Measurements from ENCODE around the gene SUPT20H.

SUPT20H gene

GRCh38 chr13:37058910-37059847 is at the start of gene SUPT20H:
Gene SUPT20H, minus strand, starts transcription at chr13:37059688. Its CDS starts 8,198 bp downstream, at chr13:37051490.
- DNase-seq (ENCODE audit: low spot score): peak; percentile 91

- peak; percentile 27 for DNase-seq (ENCODE audit: low spot score)
Observed at GRCh38 chr13:37109051-37109678, 49.7 kb upstream of the SUPT20H start.

GRCh38 chr13:37107868-37108267 is 48.4 kb upstream of the SUPT20H start:
- DNase-seq (ENCODE audit: low spot score): no peak

GRCh38 chr13:37107456-37107855 is 48.0 kb upstream of the SUPT20H start:
- no peak for DNase-seq (ENCODE audit: low spot score)

- no peak for DNase-seq (ENCODE audit: low spot score)
Observed at GRCh38 chr13:37106642-37107041, 47.2 kb upstream of the SUPT20H start.

GRCh38 chr13:37105251-37105714 is 45.8 kb upstream of the SUPT20H start, which contains the start of gene CSNK1A1L:
Gene CSNK1A1L, minus strand, starts transcription at chr13:37105664. Its CDS starts 408 bp downstream, at chr13:37105256.
- no peak for DNase-seq (ENCODE audit: low spot score)

GRCh38 chr13:37102896-37103295 is 43.4 kb upstream of the SUPT20H start:
- no peak for DNase-seq (ENCODE audit: low spot score)

- no peak for DNase-seq (ENCODE audit: low spot score)
Observed at GRCh38 chr13:37101201-37101600, 41.7 kb upstream of the SUPT20H start.

GRCh38 chr13:37100731-37101130 is 41.2 kb upstream of the SUPT20H start:
- DNase-seq (ENCODE audit: low spot score): no peak

GRCh38 chr13:37097076-37097475 is 37.6 kb upstream of the SUPT20H start:
- no peak for DNase-seq (ENCODE audit: low spot score)

GRCh38 chr13:37094840-37095239 is 35.4 kb upstream of the SUPT20H start:
- DNase-seq (ENCODE audit: low spot score): no peak

GRCh38 chr13:37094099-37094498 is 34.6 kb upstream of the SUPT20H start:
- DNase-seq (ENCODE audit: low spot score): no peak

GRCh38 chr13:37091835-37092234 is 32.3 kb upstream of the SUPT20H start:
- DNase-seq (ENCODE audit: low spot score): no peak

GRCh38 chr13:37090912-37091311 is 31.4 kb upstream of the SUPT20H start:
- no peak for DNase-seq (ENCODE audit: low spot score)

GRCh38 chr13:37089495-37089894 is 30.0 kb upstream of the SUPT20H start:
- DNase-seq (ENCODE audit: low spot score): no peak

GRCh38 chr13:37087486-37087885 is 28.0 kb upstream of the SUPT20H start:
- DNase-seq (ENCODE audit: low spot score): no peak

- no peak for DNase-seq (ENCODE audit: low spot score)
Observed at GRCh38 chr13:37085606-37086005, 26.1 kb upstream of the SUPT20H start.

GRCh38 chr13:37076818-37077217 is 17.3 kb upstream of the SUPT20H start:
- DNase-seq (ENCODE audit: low spot score): no peak

- DNase-seq (ENCODE audit: low spot score): no peak
Observed at GRCh38 chr13:37075164-37075563, 15.7 kb upstream of the SUPT20H start.

- peak; percentile 23 for DNase-seq (ENCODE audit: low spot score)
Observed at GRCh38 chr13:37074703-37075102, 15.2 kb upstream of the SUPT20H start.

GRCh38 chr13:37072024-37072423 is 12.5 kb upstream of the SUPT20H start:
- no peak for DNase-seq (ENCODE audit: low spot score)

GRCh38 chr13:37070956-37071355 is 11.5 kb upstream of the SUPT20H start:
- DNase-seq (ENCODE audit: low spot score): no peak

GRCh38 chr13:37070145-37070695 is 10.7 kb upstream of the SUPT20H start:
- DNase-seq (ENCODE audit: low spot score): no peak
